Left cardiac atrium (tissue), 4 donors: ENCODE data around the gene UBA1. TPM values are rescaled to one million over a fixed set of nuclear protein-coding genes. Genes with fewer than 3 reads are reported as not detected.

Experiments
- ATAC-seq, 2 donors: fragments of 200-7000 bp; cut with Tn5 transposase; one replicate each; pipeline ENCODE4 v1.9.1; 2020; ENCODE audit warnings: mild to moderate bottlenecking in 2 of 2, moderate library complexity in 2 of 2
- DNase-seq: peaks from one replicate; pipeline ENCODE4 v3.0.0-alpha.2; 2020
- intact Hi-C, 2 donors: fragments of 100-400 bp; cut with DNase I; formaldehyde crosslinking; loops; one replicate each; pipeline versions ENCODE4 v1.14.1 to v1.15.1; 2022 to 2023
- long read RNA-seq: library from polyadenylated mRNA; unstranded; transcript quantifications from one replicate; pipeline ENCODE4 v2.0.0, GENCODE V29; 2021
- total RNA-seq, 2 donors: library from RNA; stranded (reverse); fragmentation: NEBNext Ultra II Directional; extraction: Animal tissue kit (Norgen Biotek cat#: 25700); gene quantifications; one replicate each; pipeline ENCODE4 v1.2.1, GENCODE V29; 2021
- donor health status: DM: no; HTN: yes; CAD: no.
- donor health status: DM: no; HTN: yes; CAD: no; lungs with severe emphysema.
- donor health status: DM: yes; HTN: yes; CAD: no.
- donor health status: Dilated cardiomyopathy.

UBA1 gene
- 100 to 1,000 TPM; 101 to 132 TPM for total RNA-seq
- long read RNA-seq, transcript UBA1-201 (26 exons, 3,559 nt) = major isoform, 29 of 85 reads
- long read RNA-seq, transcript UBA1-203 (26 exons, 3,466 nt) = minor isoform, 13 of 85 reads
- long read RNA-seq, partial matches to known transcripts = 23 of 85 reads
- long read RNA-seq, other reads (novel, unspliced or antisense) = 19 of 85 reads

GRCh38 chrX:47193475-47194193 lies at the start of gene UBA1:
Gene UBA1 (plus strand): TSS chrX:47193829. CDS start chrX:47198803, 4,974 bp downstream.
- intact Hi-C loops = loop anchor here (2.0 to 10.0 kb wide), 5 partner anchors 191 to 451 kb away; no protein-coding TSS in a partner anchor
- DNase-seq = peak; percentile 97
- peak; percentile 89 to 96 for ATAC-seq

- peak; percentile 39 for DNase-seq
- intact Hi-C loops = no loop called here
- ATAC-seq = peak; percentile 21 to 37
Measured at GRCh38 chrX:47143894-47144625, 49.6 kb upstream of the UBA1 start.

- DNase-seq (peak; percentile 94), ATAC-seq (peak; percentile 97 to 98)
- intact Hi-C loops = no loop called here
Measured at GRCh38 chrX:47144626-47145394, 48.8 kb upstream of the UBA1 start, which contains the start of the genes NDUFB11 and RBM10. Gene NDUFB11 (minus strand): TSS chrX:47144702. CDS start chrX:47144679, 23 bp downstream. Gene RBM10 (plus strand): TSS chrX:47145221. CDS start chrX:47147482, 2,261 bp downstream.

GRCh38 chrX:47145395-47146120 lies 48.1 kb upstream of the UBA1 start:
- DNase-seq (peak; percentile 32), ATAC-seq (peak; percentile 16 to 46)
- intact Hi-C loops = no loop called here

- intact Hi-C loops = no loop called here
- no peak for DNase-seq
- no peak for ATAC-seq
Measured at GRCh38 chrX:47146121-47146935, 47.3 kb upstream of the UBA1 start.

GRCh38 chrX:47146936-47147859 lies 46.4 kb upstream of the UBA1 start:
- DNase-seq (no peak), ATAC-seq (no peak)
- intact Hi-C loops = no loop called here

GRCh38 chrX:47148946-47149345 lies 44.7 kb upstream of the UBA1 start:
- intact Hi-C loops = no loop called here
- no peak for ATAC-seq
- no peak for DNase-seq

GRCh38 chrX:47151435-47151834 lies 42.2 kb upstream of the UBA1 start:
- intact Hi-C loops = no loop called here
- ATAC-seq (no peak), DNase-seq (no peak)

GRCh38 chrX:47156611-47157520 lies 36.8 kb upstream of the UBA1 start:
- ATAC-seq (peak in 1 of 2 donors; percentile 23), DNase-seq (no peak)
- intact Hi-C loops = no loop called here

- ATAC-seq (no peak), DNase-seq (no peak)
- intact Hi-C loops = no loop called here
Measured at GRCh38 chrX:47158131-47158530, 35.5 kb upstream of the UBA1 start.

- intact Hi-C loops = no loop called here
Measured at GRCh38 chrX:47158781-47159180, 34.8 kb upstream of the UBA1 start.

GRCh38 chrX:47160781-47161180 lies 32.8 kb upstream of the UBA1 start:
- DNase-seq (no peak), ATAC-seq (no peak)
- intact Hi-C loops = no loop called here

More at GRCh38 chrX:47158781-47159180, 34.8 kb upstream of the UBA1 start:
- ATAC-seq = no peak
- no peak for DNase-seq

- DNase-seq = no peak
- no peak for ATAC-seq
- intact Hi-C loops = no loop called here
Measured at GRCh38 chrX:47162927-47163583, 30.6 kb upstream of the UBA1 start.

- ATAC-seq (no peak), DNase-seq (no peak)
- intact Hi-C loops = no loop called here
Measured at GRCh38 chrX:47164420-47164819, 29.2 kb upstream of the UBA1 start.

- ATAC-seq (no peak), DNase-seq (no peak)
- intact Hi-C loops = no loop called here
Measured at GRCh38 chrX:47166126-47166525, 27.5 kb upstream of the UBA1 start.
